Activated CD4-positive, alpha-beta memory T cell treated with anti-CD3 and anti-CD28 coated beads, Interleukin-2, amount 10 ng/mL, durations not matched to agents 7 days and 5 days (primary cell): ENCODE results near the gene LHX6. TPM values are rescaled to one million over a fixed set of nuclear protein-coding genes. Genes with fewer than 3 reads are reported as not detected.

Source experiments
- CTCF ChIA-PET: fragments of 350-600 bp; sonication (Branson Sonifier 250); formaldehyde crosslinking; loops from one replicate; lab custom pipeline; 2021; ENCODE audit warnings: antibody characterized with exemption, inconsistent platforms; lab: Charles Lee
- POLR2A ChIA-PET: fragments of 350-600 bp; sonication (Branson Sonifier 250); formaldehyde crosslinking; loops from one replicate; lab custom pipeline; 2021; ENCODE audit warnings: antibody characterized with exemption; lab: Charles Lee
- DNase-seq: peaks from one replicate; pipeline ENCODE4 v3.0.0-alpha.2; 2020
- H3K27ac Mint-ChIP-seq: one replicate; pipeline ENCODE4 v1.8.0; 2021; ENCODE audit warnings: mild to moderate bottlenecking, mixed read lengths
- H3K27me3 Mint-ChIP-seq: one replicate; pipeline ENCODE4 v1.8.0; 2021; ENCODE audit warnings: mixed read lengths
- H3K36me3 Mint-ChIP-seq: one replicate; pipeline ENCODE4 v1.8.0; 2021; ENCODE audit warnings: low read depth, mixed read lengths
- H3K4me1 Mint-ChIP-seq: one replicate; pipeline ENCODE4 v1.8.0; 2021; ENCODE audit warnings: mixed read lengths
- H3K4me3 Mint-ChIP-seq: one replicate; pipeline ENCODE4 v1.8.0; 2021; ENCODE audit warnings: mild to moderate bottlenecking, mixed read lengths
- H3K9me3 Mint-ChIP-seq: one replicate; pipeline ENCODE4 v1.8.0; 2021; ENCODE audit warnings: mixed read lengths
- total RNA-seq, 2 experiments: library from RNA; stranded (reverse); gene quantifications; one replicate each; pipeline ENCODE4 v1.2.3, GENCODE V29; 2021

The LHX6 gene
- total RNA-seq, 2 experiments from 2014 or later = not detected

DNA sequence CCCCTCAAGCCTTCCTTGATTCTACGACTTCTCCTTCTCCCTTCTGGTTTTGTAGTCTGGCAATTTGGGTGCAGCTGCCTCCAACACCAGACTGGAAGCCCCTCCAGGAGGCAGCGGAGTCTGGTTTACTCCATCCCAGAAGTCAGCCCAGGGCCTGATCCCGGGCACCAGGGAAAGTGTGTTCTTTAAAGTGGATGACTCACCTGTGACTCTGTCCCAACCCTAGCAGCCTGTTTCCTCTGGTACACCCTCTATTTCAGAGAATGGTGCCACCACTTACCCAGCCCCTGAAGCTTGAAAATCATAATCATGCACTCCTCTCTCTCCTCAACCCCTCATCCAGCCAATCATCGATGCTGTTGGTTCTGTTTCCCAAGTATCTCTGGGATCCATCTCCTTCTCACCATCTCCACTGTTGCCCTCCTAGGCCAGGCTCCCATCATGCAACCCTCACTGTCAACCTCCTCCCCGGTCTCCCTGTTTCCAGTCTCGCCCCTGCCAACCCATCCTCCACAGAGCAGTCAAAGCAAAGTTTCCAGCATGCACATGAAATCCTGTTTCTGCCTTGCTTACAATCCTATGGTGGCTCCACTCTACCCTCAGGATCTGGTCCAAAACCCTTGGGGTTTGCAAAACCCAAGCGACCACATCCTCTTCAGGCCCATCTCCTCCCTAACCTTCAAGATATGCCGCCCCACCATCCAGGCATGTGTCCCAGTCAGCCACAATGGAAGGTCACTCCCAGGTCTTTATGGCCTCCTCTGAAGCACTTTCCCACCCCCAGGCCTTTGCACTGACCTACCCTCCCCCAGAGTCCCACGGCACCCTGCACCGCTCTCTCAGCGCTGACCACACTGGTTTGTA, 10.5 kb downstream of the LHX6 start:
- H3K4me3 Mint-ChIP-seq = no peak overlapping the region
- H3K27ac Mint-ChIP-seq = no peak overlapping the region
- H3K36me3 Mint-ChIP-seq = no peaks in the 10 kb centered on the region
- ChIA-PET POLR2A (no interaction called here), CTCF (no interaction called here)
- no peaks in the 10 kb centered on the region for H3K9me3 Mint-ChIP-seq
- H3K4me1 Mint-ChIP-seq = peaks cover 30% of the 10 kb centered on the region
- no peak for DNase-seq
- peaks cover 88% of the 10 kb centered on the region for H3K27me3 Mint-ChIP-seq

DNA sequence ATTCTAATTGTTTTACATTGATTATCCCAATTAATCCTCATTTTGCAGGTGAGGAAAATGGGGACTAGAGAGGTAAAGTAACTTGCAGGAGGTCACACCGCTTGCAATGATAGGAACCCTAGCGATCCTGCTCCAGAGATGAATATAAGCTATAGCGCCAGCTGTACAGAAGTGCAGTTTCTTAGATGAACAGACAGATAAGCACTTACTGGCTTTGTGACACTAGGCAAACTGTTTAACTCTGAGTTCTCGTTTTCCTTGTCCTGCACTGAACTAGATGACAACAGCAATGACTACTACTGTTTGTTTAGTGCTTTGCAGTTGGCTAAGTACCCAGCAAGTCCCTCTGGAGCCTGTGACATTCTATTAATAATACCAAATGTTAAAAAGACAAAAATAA, 11.1 kb downstream of the LHX6 start:
- Mint-ChIP-seq H3K27ac (no peak overlapping the region), H3K4me3 (no peak overlapping the region), H3K27me3 (peaks cover 88% of the 10 kb centered on the region), H3K36me3 (no peaks in the 10 kb centered on the region), H3K9me3 (no peaks in the 10 kb centered on the region), H3K4me1 (peaks cover 33% of the 10 kb centered on the region)
- POLR2A ChIA-PET = no interaction called here
- CTCF ChIA-PET = no interaction called here
- no peak for DNase-seq

DNA sequence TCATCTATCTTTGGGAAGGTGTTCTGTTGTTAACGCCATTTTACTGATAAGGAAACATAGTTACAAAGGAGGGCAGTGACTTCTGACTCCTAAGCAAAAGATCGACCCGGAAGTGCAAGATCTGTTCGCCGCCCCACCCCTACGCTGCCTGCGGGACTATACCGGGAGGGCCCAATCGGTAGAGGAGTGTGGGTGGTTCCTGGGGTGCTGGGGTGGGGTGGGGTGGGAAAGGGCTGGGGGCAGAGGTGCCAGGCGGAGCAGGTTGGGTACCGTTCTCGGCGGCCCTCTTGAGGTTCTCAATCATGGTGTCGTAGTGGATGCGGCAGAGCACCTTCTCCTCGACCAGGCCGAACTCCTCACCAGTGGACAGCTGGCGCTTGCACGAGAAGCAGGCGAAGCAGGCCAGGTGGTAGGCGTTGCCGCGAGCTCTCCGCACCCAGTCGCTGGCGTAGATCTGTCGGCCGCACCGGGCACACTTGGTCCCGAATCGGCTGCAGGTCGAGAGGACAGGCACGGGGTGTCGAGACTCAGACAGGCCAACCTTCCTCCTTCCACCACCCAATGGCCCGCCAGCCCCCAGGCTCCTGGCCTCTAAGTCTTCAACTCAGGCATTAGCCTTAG, 11.8 kb downstream of the LHX6 start:
- Mint-ChIP-seq H3K9me3 (no peaks in the 10 kb centered on the region), H3K27ac (no peak overlapping the region), H3K36me3 (no peaks in the 10 kb centered on the region), H3K4me3 (no peak overlapping the region), H3K4me1 (peaks cover 33% of the 10 kb centered on the region), H3K27me3 (peaks cover 88% of the 10 kb centered on the region)
- CTCF ChIA-PET = interaction anchor here (0.8 kb wide), 1 partner anchor 94 kb away, joined by 3 read pairs; no protein-coding TSS in a partner anchor
- POLR2A ChIA-PET = no interaction called here
- no peak for DNase-seq

DNA sequence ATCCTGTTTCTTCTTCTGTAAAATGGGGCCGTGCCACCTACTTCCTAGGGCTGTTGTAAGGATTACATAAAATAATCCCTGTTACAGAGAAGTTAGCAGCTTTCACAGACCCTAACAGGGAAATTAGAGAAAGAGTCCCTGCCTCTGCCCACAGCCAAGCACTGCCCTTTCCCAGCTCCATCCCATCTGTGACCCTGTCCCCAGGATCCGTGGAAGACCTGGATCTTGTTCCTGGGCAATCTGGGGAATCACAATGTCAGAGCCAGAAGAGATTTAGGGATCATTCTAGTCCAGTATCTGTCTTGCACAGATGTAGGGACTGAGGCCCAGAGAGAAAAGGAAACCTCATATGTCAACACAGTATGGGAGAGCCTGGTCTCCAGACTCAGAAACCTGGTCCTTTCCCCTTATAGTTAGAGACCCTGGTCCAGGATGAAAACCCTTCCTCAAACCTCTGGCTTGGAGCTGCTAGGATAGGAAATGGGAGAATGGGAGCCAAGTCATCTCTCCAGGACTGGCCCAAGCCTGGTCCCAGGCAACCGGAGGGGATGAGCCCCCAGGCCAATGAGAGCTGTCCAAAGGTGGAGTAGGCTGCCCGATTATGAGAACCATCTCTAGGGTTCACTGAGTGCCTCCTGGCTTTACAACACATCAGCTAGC, 12.5 kb downstream of the LHX6 start:
- Mint-ChIP-seq H3K27me3 (peaks cover 88% of the 10 kb centered on the region), H3K27ac (no peak overlapping the region), H3K4me3 (no peak overlapping the region), H3K36me3 (no peaks in the 10 kb centered on the region), H3K9me3 (no peaks in the 10 kb centered on the region), H3K4me1 (peaks cover 33% of the 10 kb centered on the region)
- CTCF ChIA-PET = interaction anchor here (0.8 kb wide), 1 partner anchor 93 kb away, joined by 3 read pairs; no protein-coding TSS in a partner anchor
- DNase-seq = no peak
- POLR2A ChIA-PET = no interaction called here

DNA sequence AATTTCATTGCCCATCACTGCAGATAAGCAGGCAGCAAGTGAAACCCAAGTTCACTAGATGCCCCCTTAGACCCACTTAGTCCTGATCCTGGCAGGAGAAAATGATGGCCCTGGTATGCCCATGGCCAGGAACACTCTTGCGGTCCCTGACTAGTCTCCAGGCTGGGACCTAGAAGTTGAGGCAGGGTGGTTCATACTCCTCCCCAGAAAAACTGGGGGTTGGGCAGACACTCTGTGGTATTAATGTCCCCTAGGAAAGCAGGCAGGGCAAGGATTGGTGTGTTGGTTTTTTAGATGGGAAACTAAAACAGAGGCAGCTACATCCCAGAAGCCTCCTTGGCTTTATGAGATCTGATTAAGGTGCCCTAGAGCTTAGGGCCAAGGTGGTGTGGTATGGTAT, 13.1 kb downstream of the LHX6 start:
- ChIA-PET POLR2A (no interaction called here), CTCF (no interaction called here)
- H3K4me1 Mint-ChIP-seq = peaks cover 33% of the 10 kb centered on the region

DNA sequence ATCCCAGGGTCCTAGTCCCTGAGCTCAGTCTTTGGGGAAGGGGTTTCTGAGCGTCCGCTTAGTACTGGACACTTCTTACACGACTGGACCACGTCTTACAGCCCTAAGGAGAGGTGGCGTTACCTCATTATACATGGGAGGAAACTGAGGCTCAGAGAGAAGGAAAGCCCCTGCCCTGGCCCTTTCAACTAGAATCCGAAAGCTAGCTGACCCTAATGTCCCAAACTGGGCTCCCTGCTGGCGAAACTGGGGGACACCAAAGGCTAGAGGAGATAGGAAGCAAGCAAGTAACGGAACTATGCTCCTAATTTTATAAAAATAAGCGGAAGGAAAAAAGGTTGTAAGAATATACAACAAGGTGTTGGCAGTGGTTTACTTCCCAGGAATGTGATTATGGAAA, 14.2 kb downstream of the LHX6 start:
- peak overlapping the region; percentile 41 for H3K4me3 Mint-ChIP-seq
- ChIA-PET POLR2A (no interaction called here), CTCF (interaction anchor here (0.8 kb wide), 1 partner anchor 115 kb away, joined by 3 read pairs; no protein-coding TSS in a partner anchor)
- H3K36me3 Mint-ChIP-seq = no peaks in the 10 kb centered on the region
- peaks cover 26% of the 10 kb centered on the region for H3K4me1 Mint-ChIP-seq
- peaks cover 81% of the 10 kb centered on the region for H3K27me3 Mint-ChIP-seq
- DNase-seq = no peak
- no peak overlapping the region for H3K27ac Mint-ChIP-seq
- H3K9me3 Mint-ChIP-seq = no peaks in the 10 kb centered on the region

More for the DNA sequence above, 13.1 kb downstream of the LHX6 start:
- no peaks in the 10 kb centered on the region for H3K36me3 Mint-ChIP-seq
- H3K27me3 Mint-ChIP-seq = peaks cover 88% of the 10 kb centered on the region
- no peaks in the 10 kb centered on the region for H3K9me3 Mint-ChIP-seq
- no peak overlapping the region for H3K27ac Mint-ChIP-seq
- DNase-seq = no peak
- H3K4me3 Mint-ChIP-seq = no peak overlapping the region

DNA sequence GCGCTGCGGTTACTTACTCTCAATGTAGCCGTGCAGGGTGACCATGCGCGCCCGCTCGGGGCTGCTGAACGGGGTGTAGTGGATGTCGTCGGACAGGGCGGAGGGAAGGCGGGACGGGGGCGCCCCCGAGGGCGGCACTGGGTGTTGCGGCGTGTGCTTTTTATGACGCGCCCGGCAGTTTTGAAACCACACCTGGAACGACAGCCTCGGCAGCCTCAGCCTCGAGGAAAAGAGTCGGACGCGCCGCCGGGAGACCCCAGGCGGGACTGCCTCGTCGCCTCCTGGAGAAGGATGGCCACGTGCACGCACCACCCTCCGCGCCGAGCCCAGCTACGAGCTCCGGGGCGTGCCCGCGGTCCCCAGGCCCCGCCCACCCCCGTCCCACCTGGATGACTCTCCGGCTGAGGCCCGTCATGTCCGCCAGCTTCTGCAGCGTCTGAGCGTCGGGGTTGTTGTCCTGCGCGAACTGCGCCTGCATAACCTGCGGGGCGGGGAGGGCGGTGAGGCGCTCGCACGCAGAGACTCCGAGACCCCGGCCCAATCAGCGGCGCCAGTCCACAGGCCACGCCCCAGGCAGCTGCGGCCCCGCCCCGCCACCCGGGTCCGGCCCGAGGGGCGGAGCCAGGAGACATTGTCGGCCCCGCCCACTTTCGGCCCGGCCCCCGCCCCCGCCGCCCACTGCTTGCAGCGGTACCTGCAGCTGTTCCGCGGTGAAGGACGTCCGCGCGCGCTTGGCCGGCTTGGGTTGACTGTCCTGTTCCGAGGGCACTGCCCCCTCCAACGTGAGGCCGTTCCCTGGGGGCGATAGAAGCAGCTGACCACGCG, 15.0 kb downstream of the LHX6 start:
- H3K4me3 Mint-ChIP-seq = peak overlapping the region; percentile 41
- peaks cover 74% of the 10 kb centered on the region for H3K27me3 Mint-ChIP-seq
- ChIA-PET POLR2A (no interaction called here), CTCF (interaction anchor here (0.8 kb wide), 2 partner anchors 55 to 115 kb away, joined by 3 read pairs; no protein-coding TSS in a partner anchor)
- no peaks in the 10 kb centered on the region for H3K9me3 Mint-ChIP-seq
- peaks cover 19% of the 10 kb centered on the region for H3K4me1 Mint-ChIP-seq
- no peaks in the 10 kb centered on the region for H3K36me3 Mint-ChIP-seq
- no peak overlapping the region for H3K27ac Mint-ChIP-seq
- peak; percentile 63 for DNase-seq

DNA sequence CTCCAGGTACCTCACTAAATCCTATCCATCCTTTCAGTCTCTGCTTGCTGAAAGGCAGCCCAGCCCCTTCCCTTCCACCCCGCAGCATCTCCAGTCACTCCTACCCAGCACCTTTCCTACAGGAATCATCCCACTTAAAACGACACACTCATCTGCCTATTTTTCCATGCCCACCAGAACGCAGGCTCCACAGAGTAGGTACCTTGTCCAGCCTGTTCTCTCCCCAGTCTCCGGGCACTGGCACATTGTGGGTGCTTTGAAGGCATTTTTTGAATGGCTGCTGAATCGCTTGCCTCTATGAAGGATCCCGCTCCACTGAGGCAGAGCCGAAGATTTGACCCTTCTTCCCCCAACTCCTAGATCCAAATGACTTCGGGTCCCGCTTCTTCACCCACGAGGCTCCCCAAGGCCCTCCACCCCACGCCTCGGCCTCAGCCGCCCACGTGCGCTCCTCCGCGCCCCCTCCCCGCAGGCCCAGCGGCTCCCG, 15.6 kb downstream of the LHX6 start:
- no peak for DNase-seq
- Mint-ChIP-seq H3K4me1 (peaks cover 12% of the 10 kb centered on the region), H3K9me3 (no peaks in the 10 kb centered on the region), H3K27me3 (peaks cover 68% of the 10 kb centered on the region), H3K36me3 (no peaks in the 10 kb centered on the region), H3K27ac (no peak overlapping the region), H3K4me3 (peak overlapping the region; percentile 3)
- CTCF ChIA-PET = interaction anchor here (0.8 kb wide), 1 partner anchor 55 kb away, joined by 3 read pairs; no protein-coding TSS in a partner anchor
- POLR2A ChIA-PET = no interaction called here

DNA sequence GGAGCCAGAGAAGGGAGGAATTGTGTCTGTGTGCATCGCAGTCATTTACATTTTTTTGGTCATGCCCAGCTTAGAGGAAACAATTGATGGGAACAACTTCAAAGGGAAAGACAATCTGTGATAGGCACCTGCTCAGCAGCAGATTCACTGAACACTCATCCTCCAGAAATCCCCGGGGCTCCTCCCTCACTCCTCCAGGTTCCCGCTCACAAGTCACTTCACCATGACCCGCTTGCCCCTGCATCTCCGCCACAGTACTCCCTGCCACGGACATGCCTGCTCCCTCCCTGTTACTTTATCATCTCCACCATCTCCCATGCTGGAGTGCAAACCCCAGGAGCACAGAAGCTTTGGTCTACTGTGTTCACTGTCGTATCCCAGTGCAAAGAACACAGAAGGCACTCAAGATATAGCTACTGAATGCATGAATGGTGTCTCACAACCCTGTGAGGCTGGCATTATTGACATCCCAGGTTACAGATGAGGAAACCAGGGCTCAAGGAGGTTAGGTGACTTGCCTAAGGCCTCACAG, 16.2 kb downstream of the LHX6 start:
- Mint-ChIP-seq H3K4me3 (no peak overlapping the region), H3K4me1 (peaks cover 8% of the 10 kb centered on the region), H3K27ac (no peak overlapping the region), H3K27me3 (peaks cover 62% of the 10 kb centered on the region), H3K36me3 (no peaks in the 10 kb centered on the region), H3K9me3 (no peaks in the 10 kb centered on the region)
- ChIA-PET CTCF (interaction anchor here (0.5 kb wide), 1 partner anchor 60 kb away, joined by 3 read pairs; no protein-coding TSS in a partner anchor), POLR2A (no interaction called here)
- DNase-seq = no peak

DNA sequence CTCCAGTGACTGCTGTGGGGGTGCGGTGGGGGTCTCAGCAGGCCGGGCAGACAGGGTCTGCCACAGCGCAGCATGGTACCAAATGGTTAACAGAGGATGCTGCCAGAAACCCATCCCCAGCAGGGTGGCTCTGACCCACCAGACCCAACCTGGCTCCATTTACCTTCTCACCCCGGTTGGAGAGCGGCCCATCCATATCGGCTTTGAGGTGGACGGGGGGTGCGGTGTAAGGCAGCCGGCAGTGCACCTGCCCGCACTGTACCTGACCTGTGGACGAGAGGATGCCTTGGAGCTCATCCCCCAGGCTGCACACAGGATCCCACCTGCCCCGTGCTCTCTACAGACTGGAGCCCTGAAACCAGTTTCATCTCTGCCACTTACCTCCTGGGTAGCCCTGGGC, 19.3 kb downstream of the LHX6 start:
- Mint-ChIP-seq H3K36me3 (no peaks in the 10 kb centered on the region), H3K27ac (no peak overlapping the region), H3K4me3 (no peak overlapping the region), H3K4me1 (peaks cover 6% of the 10 kb centered on the region), H3K27me3 (peaks cover 35% of the 10 kb centered on the region), H3K9me3 (no peaks in the 10 kb centered on the region)
- CTCF ChIA-PET = interaction anchor here (2.2 kb wide), 1 partner anchor 84 kb away, joined by 6 read pairs; no protein-coding TSS in a partner anchor
- no peak for DNase-seq
- POLR2A ChIA-PET = no interaction called here

DNA sequence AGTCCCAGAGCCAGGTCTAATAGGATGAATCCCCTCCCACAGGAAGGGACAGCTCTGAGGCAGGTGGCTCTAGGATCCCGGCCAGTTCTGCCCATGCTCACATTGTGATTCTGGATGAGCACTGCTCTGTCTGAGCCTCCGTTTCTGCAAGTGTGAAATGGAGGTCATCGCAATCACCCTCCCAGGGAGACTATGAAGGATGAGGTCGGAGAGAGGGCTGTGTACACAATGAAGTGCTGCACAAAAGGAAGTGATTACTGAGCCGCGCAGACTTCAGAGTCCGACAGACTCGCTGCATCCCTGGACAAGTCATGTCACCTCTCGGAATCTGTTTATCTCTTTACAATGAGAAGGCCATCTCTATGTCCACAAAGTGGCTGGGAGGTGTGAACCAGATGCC, 21.7 kb downstream of the LHX6 start:
- CTCF ChIA-PET = interaction anchor here (1.3 kb wide), 1 partner anchor 108 kb away, joined by 4 read pairs; no protein-coding TSS in a partner anchor
- H3K27me3 Mint-ChIP-seq = peaks cover 18% of the 10 kb centered on the region
- DNase-seq = no peak
- H3K27ac Mint-ChIP-seq = no peak overlapping the region
- no peak overlapping the region for H3K4me3 Mint-ChIP-seq
- POLR2A ChIA-PET = no interaction called here
- no peaks in the 10 kb centered on the region for H3K36me3 Mint-ChIP-seq
- no peaks in the 10 kb centered on the region for H3K9me3 Mint-ChIP-seq
- no peaks in the 10 kb centered on the region for H3K4me1 Mint-ChIP-seq
